Endodermal cell (in vitro differentiated cells): ENCODE measurements around the gene BLVRB. TPM values are rescaled to one million over a fixed set of nuclear protein-coding genes. Genes with fewer than 3 reads are reported as not detected.

Source experiments
- DNase-seq: peaks from one replicate; pipeline ENCODE4 v3.0.0-alpha.2; 2017
- H3K27ac ChIP-seq: 2 replicates; pipeline ENCODE4 v1.5.1; 2013; ENCODE audit warnings: mild to moderate bottlenecking, low read depth, low read length, moderate library complexity
- H3K27me3 ChIP-seq: 2 replicates; pipeline ENCODE4 v1.6.1; 2013; ENCODE audit warnings: mild to moderate bottlenecking, low read length, moderate library complexity; ENCODE audit not compliant: insufficient read depth, control insufficient read depth, poor library complexity, severe bottlenecking
- H3K36me3 ChIP-seq: 2 replicates; pipeline ENCODE4 v1.7.0; 2013; ENCODE audit warnings: mild to moderate bottlenecking, low read length, moderate library complexity; ENCODE audit not compliant: control insufficient read depth, insufficient read depth
- H3K4me1 ChIP-seq: one replicate; pipeline ENCODE4 v1.7.0; 2013; ENCODE audit warnings: low read length; ENCODE audit not compliant: control insufficient read depth, insufficient read depth
- H3K4me3 ChIP-seq: 2 replicates; pipeline ENCODE4 v1.5.1; 2013; ENCODE audit warnings: mild to moderate bottlenecking, low read length, moderate library complexity
- H3K9ac ChIP-seq: 2 replicates; pipeline ENCODE4 v1.6.1; 2013; ENCODE audit warnings: mild to moderate bottlenecking, low read length, moderate library complexity; ENCODE audit not compliant: poor library complexity, severe bottlenecking; ENCODE audit errors: extremely low read depth
- H3K9me3 ChIP-seq: 2 replicates; pipeline ENCODE4 v1.6.1; 2013; ENCODE audit warnings: mild to moderate bottlenecking, low read length, moderate library complexity; ENCODE audit not compliant: control insufficient read depth
- H3K27ac Mint-ChIP-seq: 2 replicates; pipeline ENCODE4 v1.8.0; 2020; ENCODE audit warnings: mixed read lengths
- H3K27me3 Mint-ChIP-seq: 2 replicates; pipeline ENCODE4 v1.8.0; 2021; ENCODE audit warnings: mild to moderate bottlenecking, mixed read lengths; ENCODE audit not compliant: insufficient read depth
- H3K36me3 Mint-ChIP-seq: 2 replicates; pipeline ENCODE4 v1.8.0; 2020; ENCODE audit warnings: low read depth, mixed read lengths
- H3K4me1 Mint-ChIP-seq: 2 replicates; pipeline ENCODE4 v1.8.0; 2020; ENCODE audit warnings: mixed read lengths
- H3K4me3 Mint-ChIP-seq: 2 replicates; pipeline ENCODE4 v1.8.0; 2020; ENCODE audit warnings: mild to moderate bottlenecking, moderate library complexity, mixed read lengths
- H3K9me3 Mint-ChIP-seq: 2 replicates; pipeline ENCODE4 v1.8.0; 2020; ENCODE audit warnings: mild to moderate bottlenecking, mixed read lengths
- CTCF ChIP-seq: fragments of 200-600 bp; sonication (generic); conservative IDR thresholded peaks from 2 replicates; pipeline ENCODE4 v1.5.0; 2021; ENCODE audit warnings: antibody characterized with exemption, mild to moderate bottlenecking
- WGBS, 2 experiments: methylation state at CpG; one replicate each; pipeline versions ENCODE4 v1.1.5 to v1.1.7; 2013; ENCODE audit warnings: missing lambda C conversion rate in 2 of 2, mixed read lengths in 1 of 2; ENCODE audit not compliant: insufficient coverage in 1 of 2, insufficient read length in 1 of 2; 5-methylcytosine and 5-hydroxymethylcytosine counted together
- total RNA-seq, 2 donors: library from RNA; stranded (reverse); fragmentation: NEBNext Ultra II Directional in 1 of 2; extraction: Animal tissue kit (Norgen Biotek cat#: 25700) in 1 of 2; gene quantifications; 2 replicates in 1 of 2; 3 replicates in 1 of 2; pipeline ENCODE4 v1.2.1, GENCODE V29; 2021

BLVRB gene
- total RNA-seq, 2 donors from 2014 or later: 24.7 to 41.0 TPM

- no peaks in the 10 kb centered on the region for H3K9me3 ChIP-seq
- no peaks in the 10 kb centered on the region for H3K4me1 ChIP-seq
- Mint-ChIP-seq H3K9me3 (no peaks in the 10 kb centered on the region), H3K36me3 (no peaks in the 10 kb centered on the region), H3K4me3 (no peak overlapping the region), H3K27ac (no peak overlapping the region), H3K4me1 (no peaks in the 10 kb centered on the region), H3K27me3 (peaks cover 48% of the 10 kb centered on the region)
- DNase-seq: peak; percentile 96
- H3K9ac ChIP-seq: no peak overlapping the region
- H3K27ac ChIP-seq: no peak overlapping the region
- no peaks in the 10 kb centered on the region for H3K36me3 ChIP-seq
- WGBS, 2 experiments: 89 to 93% methylated on average over 32 to 49 of the region's 49 CpGs
- H3K4me3 ChIP-seq: no peak overlapping the region
- no peak for TF ChIP-seq CTCF
- H3K27me3 ChIP-seq: no peaks in the 10 kb centered on the region
Observed at GRCh38 chr19:40398417-40399131, 67.0 kb downstream of the BLVRB start.

Other genes starting within 250 kb of the BLVRB start
- gene TTC9B, start 247.4 kb downstream of the BLVRB start, total RNA-seq: not detected
- gene CCNP, start 239.1 kb downstream of the BLVRB start, total RNA-seq: 1 to 10 TPM in 1 of 2 donors, under 1 TPM in 1; 0.73 to 1.4 TPM
- gene AKT2, start 180.4 kb downstream of the BLVRB start, total RNA-seq: 100 to 1,000 TPM; 190 to 208 TPM
- gene C19orf47, start 117.3 kb downstream of the BLVRB start, total RNA-seq: 10 to 100 TPM; 15.6 to 18.1 TPM
- gene PLD3, start 117.0 kb downstream of the BLVRB start, total RNA-seq: 100 to 1,000 TPM; 177 to 240 TPM
- under 1 TPM in 1 of 2 donors, not detected in 1; 0.31 TPM for gene HIPK4, start 75.6 kb downstream of the BLVRB start, total RNA-seq
- gene PRX, start 52.4 kb downstream of the BLVRB start, total RNA-seq: 1 to 10 TPM; 3.3 to 6.4 TPM
- gene SERTAD1, start 39.8 kb downstream of the BLVRB start, total RNA-seq: 1 to 10 TPM; 4.0 to 4.5 TPM
- gene SERTAD3, start 21.4 kb downstream of the BLVRB start, total RNA-seq: 10 to 100 TPM; 47.7 to 62.6 TPM
- 1 to 10 TPM in 1 of 2 donors, under 1 TPM in 1; 0.79 to 2.0 TPM for gene SPTBN4, start 1.3 kb upstream of the BLVRB start, total RNA-seq
- 100 to 1,000 TPM; 110 TPM for gene SHKBP1, start 111.1 kb upstream of the BLVRB start, total RNA-seq
- gene LTBP4, start 135.6 kb upstream of the BLVRB start, total RNA-seq: 100 to 1,000 TPM; 104 to 133 TPM
- gene NUMBL, start 224.9 kb upstream of the BLVRB start, total RNA-seq: 10 to 100 TPM; 32.7 to 46.9 TPM